Prostate gland (tissue), 2 donors: Measurements from ENCODE around the gene POLD2.

Experiments used
- CTCF ChIP-seq, 4 experiments: fragments of 200-600 bp in 2 of 4; fragments of 450-650 bp in 2 of 4; sonication (generic) in 2 of 4; IDR thresholded peaks; 1 replicate in 3 of 4; 2 replicates in 1 of 4; pipeline ENCODE4 v1.5.1; 2016 to 2019; ENCODE audit warnings: antibody characterized with exemption in 4 of 4, mild to moderate bottlenecking in 2 of 4, moderate library complexity in 2 of 4
- POLR2A ChIP-seq: fragments of 450-650 bp; IDR thresholded peaks from one replicate; pipeline ENCODE4 v1.6.1; 2016; ENCODE audit warnings: antibody characterized with exemption, mild to moderate bottlenecking
- POLR2AphosphoS5 ChIP-seq: sonication (generic); formaldehyde crosslinking; IDR thresholded peaks from one replicate; pipeline ENCODE4 v1.6.1; 2017; ENCODE audit warnings: antibody characterized with exemption

- TF ChIP-seq CTCF (IDR thresholded peaks at IDR 0.05) (no peak), POLR2AphosphoS5 (no peak), POLR2A (no peak)
Measured at GRCh38 chr7:44155191-44156185, 32.1 kb upstream of the POLD2 start.
